COLO668 (cell line): ENCODE data around the gene ATP10B.

ENCODE experiments used
- DNase-seq: peaks from one replicate; lab custom pipeline; 2025; ENCODE audit not compliant: unreplicated experiment; lab: John Stamatoyannopoulos, UW

The ATP10B gene

GRCh38 chr5:160641405-160641804, 210.6 kb downstream of the ATP10B start:
- DNase-seq, result no peak

DNA sequence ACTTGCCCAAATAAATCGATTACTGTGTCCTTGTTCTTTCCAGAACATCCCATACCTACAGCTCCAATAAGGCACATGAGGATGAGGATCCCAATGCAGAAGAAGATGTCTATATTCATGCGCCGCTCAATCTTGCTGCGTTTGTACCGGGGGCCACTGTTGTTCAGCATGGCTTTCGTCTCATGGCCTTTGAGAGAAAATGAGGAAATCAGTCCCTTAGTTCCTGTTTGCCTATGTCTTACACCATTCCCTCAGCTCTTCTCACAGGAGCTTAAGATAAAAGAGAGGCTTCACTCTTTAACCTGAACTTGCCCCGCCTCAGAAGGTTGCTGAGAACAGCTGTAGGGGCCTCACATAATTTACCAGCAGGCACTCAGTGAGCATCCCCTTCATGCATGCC, 211.6 kb downstream of the ATP10B start:
- no peak for DNase-seq

DNA sequence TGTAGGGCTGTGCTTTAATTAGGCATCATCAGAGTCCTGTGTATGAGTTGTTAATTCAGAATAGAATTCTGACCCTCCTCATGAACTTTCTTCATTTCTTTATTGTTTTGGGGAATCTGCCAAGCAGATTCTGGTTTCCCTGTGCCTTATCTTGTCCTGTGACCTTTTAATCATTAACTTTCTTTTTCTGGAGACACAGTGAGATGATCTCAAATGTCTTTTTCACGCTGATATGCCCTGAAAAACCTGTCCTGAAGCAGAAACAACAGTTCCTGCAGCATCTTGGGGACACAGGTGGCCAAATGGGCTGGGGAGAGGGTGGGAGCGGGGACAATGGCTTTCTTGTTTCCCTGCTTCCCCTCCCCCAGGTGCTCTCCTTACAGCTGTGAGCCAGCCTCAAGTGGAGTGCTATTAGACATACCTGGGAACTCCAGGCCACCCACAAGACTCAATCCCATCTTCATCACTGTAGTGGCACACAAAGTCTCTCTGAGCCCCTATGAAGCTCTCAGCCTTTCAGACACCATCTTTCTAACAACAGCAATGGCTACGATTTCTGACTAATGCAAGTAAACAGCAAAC, 213.8 kb downstream of the ATP10B start:
- no peak for DNase-seq

- DNase-seq, result no peak
These were observed 214.5 kb downstream of the ATP10B start for GRCh38 chr5:160637357-160638090.

GRCh38 chr5:160635663-160636062, 216.3 kb downstream of the ATP10B start:
- DNase-seq, result no peak

GRCh38 chr5:160635046-160635445, 217.0 kb downstream of the ATP10B start:
- no peak for DNase-seq

- no peak for DNase-seq
These were observed 223.0 kb downstream of the ATP10B start for GRCh38 chr5:160629003-160629402.

DNA sequence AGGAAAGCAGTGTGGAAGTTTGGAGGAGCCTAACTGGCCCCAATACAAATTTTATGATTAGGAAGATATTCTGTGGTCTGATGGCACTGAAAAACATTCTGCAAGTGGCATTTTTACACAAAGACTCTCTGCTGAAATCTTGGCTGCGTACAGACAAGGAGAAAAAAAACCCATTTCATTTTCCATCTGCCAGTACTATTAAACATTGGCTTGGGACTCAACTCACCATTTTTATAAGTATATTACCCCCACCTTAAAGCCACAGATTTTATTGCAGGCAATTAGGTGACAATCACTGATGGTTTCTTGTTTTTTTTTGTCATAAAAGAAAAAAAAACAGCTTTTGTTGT, 223.4 kb downstream of the ATP10B start:
- no peak for DNase-seq

- no peak for DNase-seq
These were observed 223.9 kb downstream of the ATP10B start for GRCh38 chr5:160627921-160628618.

GRCh38 chr5:160626322-160626721, 225.7 kb downstream of the ATP10B start:
- DNase-seq, result no peak

- DNase-seq, result no peak
These were observed 230.5 kb downstream of the ATP10B start for GRCh38 chr5:160621526-160621925.

DNA sequence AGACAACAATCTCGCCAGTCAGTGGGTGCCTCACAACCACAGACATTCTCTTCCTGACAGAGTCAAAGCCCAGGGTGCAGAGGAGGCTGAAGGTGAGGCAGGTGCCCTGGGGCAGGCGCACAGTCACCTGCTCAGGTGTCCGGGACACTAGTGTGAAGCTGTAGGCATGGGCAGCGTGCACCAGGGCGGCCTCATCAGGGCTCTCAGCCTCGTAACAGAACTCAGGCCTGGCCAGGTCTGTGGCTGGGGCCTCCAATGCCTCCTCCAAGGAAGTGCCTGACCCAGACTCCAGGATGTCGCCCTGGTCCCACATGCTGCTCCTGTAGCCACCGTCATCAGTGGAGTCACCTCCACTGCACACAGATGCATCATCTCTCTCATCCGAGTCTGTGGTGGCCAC, 231.6 kb downstream of the ATP10B start:
- DNase-seq, result no peak

DNA sequence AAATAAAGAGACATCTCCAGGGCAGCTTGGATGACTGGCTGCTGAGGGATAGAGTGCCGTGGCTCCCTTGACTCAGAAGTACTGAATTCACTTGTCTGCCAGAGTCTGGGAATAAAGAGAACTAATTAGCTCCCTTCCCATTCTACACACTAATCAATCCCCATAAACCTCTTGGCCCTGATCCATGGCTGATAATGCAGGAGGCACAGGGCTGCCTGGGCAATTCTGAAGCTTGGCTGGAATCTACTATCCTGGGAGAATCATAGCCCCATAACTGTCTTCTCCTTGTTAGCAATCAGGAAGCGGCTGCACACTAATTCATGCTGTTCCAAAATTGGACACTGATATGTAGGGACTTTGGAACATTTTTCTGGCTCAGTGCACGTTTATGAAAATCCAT, 232.6 kb downstream of the ATP10B start:
- DNase-seq, result no peak

DNA sequence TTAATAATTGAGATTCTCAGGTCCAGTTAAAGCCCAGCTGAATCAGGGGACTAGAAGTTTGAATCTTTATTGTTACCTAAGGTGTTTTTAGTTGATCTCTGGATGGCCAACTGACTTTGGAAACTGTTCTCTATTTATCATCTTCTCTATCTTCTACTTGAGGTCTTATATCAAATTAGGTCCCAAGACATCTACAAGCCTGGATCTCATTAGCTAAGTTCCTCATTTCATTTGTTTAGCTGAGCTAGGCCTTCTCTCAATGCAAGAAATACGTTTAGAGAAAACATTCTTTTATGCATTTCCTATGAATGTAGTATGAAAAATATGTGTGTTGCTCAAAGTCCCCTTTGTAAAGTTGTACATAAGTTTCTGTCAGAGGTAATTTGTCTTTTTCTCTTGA, 233.7 kb downstream of the ATP10B start:
- DNase-seq, result no peak

DNA sequence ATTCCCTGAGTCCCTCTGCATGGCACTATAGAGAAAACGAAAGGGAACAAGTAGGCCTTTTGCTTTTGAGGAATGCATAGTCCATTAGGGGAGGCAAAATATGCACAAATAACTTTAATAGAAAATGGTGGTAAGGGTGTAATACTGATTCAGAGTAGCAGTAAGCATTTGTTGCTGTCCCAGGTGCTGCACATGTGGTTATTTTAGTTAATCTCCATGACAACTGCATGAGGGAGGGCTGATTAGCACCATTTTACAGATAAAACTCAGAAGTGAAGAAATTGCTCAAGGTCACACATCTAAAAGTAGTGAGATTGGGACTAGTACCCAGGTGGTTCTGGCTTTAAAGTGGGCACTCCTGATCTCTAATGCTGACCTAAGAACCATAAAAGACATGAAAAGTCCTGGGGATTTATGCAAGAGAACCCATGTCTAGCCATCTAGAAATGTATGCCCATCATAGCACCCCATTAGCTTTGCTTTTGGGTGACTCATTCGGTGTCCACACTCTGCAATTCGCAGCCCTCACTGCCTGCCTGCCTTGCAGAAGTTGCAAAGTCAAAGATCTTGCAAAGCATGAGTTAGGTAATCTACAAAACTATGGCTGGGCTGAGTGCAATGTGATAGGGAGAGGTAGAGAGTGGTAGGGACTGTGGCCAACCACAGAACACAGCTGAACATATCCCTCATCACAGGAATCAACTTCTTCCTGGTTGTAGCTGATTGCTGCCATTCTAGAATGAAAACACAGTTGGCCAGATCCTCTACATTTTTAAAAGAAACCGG, 235.1 kb downstream of the ATP10B start:
- no peak for DNase-seq

GRCh38 chr5:160614136-160614535, 237.9 kb downstream of the ATP10B start:
- DNase-seq, result no peak

GRCh38 chr5:160605266-160605665, 246.7 kb downstream of the ATP10B start:
- no peak for DNase-seq

DNA sequence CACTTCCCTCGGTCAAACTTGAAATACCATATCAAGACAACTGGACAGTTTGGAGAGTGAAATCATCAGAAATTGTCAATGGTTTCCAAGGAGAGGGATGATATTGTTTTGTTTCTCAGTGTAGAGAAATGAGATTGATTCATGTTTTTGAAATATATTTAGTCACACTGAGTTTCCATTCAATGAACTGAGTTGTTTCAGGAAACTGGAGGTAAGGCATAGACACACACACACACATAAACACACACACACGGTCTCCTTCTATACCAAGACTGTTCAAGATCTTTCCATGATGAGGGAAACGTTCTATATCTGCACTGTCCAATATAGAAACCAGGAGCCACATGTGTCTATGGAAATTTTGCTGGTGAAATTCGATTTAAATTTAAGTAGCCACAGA, 247.5 kb downstream of the ATP10B start:
- DNase-seq, result no peak

DNA sequence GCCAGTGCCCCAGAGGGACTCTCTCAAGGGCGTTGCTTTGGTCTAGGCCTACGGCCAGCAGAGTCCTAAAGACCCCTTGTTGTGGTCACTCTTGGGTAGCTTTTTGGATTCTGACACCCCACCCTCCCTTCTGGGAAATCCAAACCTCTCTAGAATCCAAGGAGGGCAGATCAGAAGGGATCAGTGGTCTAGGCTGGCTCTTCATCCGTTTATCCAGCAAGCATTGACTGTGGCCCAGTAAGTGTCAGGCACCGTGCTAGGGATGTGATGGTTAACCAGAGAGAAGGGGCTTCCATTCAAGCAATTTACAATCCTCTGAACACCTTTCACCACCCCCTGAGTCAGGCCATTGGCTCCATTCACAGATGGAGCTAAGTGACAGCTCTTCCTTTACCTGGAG, 249.3 kb downstream of the ATP10B start:
- DNase-seq, result no peak

GRCh38 chr5:160601046-160601445, 251.0 kb downstream of the ATP10B start:
- no peak for DNase-seq

- no peak for DNase-seq
These were observed 278.7 kb downstream of the ATP10B start for GRCh38 chr5:160573318-160573717.
